Stimulated activated CD8-positive, alpha-beta memory T cell treated with anti-CD3 and anti-CD28 coated beads, Interleukin-4, amount 100 ng/mL, for 24 hours (primary cell): ENCODE measurements around the gene FHIT.

Experiments used
- DNase-seq: peaks from one replicate; pipeline ENCODE4 v3.0.0-alpha.2; 2020; ENCODE audit warnings: low read depth

FHIT gene

GRCh38 chr3:60839246-60839645 is 412.0 kb downstream of the FHIT start:
- no peak for DNase-seq

GRCh38 chr3:60835796-60836195 is 415.5 kb downstream of the FHIT start:
- no peak for DNase-seq

- DNase-seq: no peak
Observed at GRCh38 chr3:60829058-60829457, 422.2 kb downstream of the FHIT start.

- DNase-seq: no peak
Observed at GRCh38 chr3:60827666-60828065, 423.6 kb downstream of the FHIT start.

- no peak for DNase-seq
Observed at GRCh38 chr3:60826511-60826910, 424.7 kb downstream of the FHIT start.

GRCh38 chr3:60812502-60812901 is 438.8 kb downstream of the FHIT start:
- DNase-seq: no peak

GRCh38 chr3:60810881-60811280 is 440.4 kb downstream of the FHIT start:
- no peak for DNase-seq

GRCh38 chr3:60809857-60810610 is 441.2 kb downstream of the FHIT start:
- no peak for DNase-seq

- no peak for DNase-seq
Observed at GRCh38 chr3:60803216-60804173, 447.8 kb downstream of the FHIT start.

GRCh38 chr3:60801307-60801706 is 449.9 kb downstream of the FHIT start:
- DNase-seq: no peak

GRCh38 chr3:60798456-60798855 is 452.8 kb downstream of the FHIT start:
- DNase-seq: no peak

- DNase-seq: no peak
Observed at GRCh38 chr3:60792249-60792852, 458.9 kb downstream of the FHIT start.

GRCh38 chr3:60788185-60788584 is 463.1 kb downstream of the FHIT start:
- no peak for DNase-seq

GRCh38 chr3:60781935-60782334 is 469.3 kb downstream of the FHIT start:
- DNase-seq: no peak

GRCh38 chr3:60779637-60780036 is 471.6 kb downstream of the FHIT start:
- no peak for DNase-seq

- DNase-seq: no peak
Observed at GRCh38 chr3:60775985-60776384, 475.3 kb downstream of the FHIT start.

GRCh38 chr3:60774617-60775016 is 476.6 kb downstream of the FHIT start:
- no peak for DNase-seq

GRCh38 chr3:60772584-60772983 is 478.7 kb downstream of the FHIT start:
- DNase-seq: no peak

- DNase-seq: no peak
Observed at GRCh38 chr3:60771766-60772165, 479.5 kb downstream of the FHIT start.

- no peak for DNase-seq
Observed at GRCh38 chr3:60770532-60770931, 480.7 kb downstream of the FHIT start.

GRCh38 chr3:60767536-60767935 is 483.7 kb downstream of the FHIT start:
- DNase-seq: no peak

GRCh38 chr3:60765776-60766175 is 485.5 kb downstream of the FHIT start:
- no peak for DNase-seq

- no peak for DNase-seq
Observed at GRCh38 chr3:60764870-60765269, 486.4 kb downstream of the FHIT start.
